ENCODE measurements around the gene ROBO2.

ROBO2 gene

GRCh38 chr3:77426531-77426930 lies 386.6 kb downstream of the ROBO2 start:
- DNase-seq: no peak

DNA sequence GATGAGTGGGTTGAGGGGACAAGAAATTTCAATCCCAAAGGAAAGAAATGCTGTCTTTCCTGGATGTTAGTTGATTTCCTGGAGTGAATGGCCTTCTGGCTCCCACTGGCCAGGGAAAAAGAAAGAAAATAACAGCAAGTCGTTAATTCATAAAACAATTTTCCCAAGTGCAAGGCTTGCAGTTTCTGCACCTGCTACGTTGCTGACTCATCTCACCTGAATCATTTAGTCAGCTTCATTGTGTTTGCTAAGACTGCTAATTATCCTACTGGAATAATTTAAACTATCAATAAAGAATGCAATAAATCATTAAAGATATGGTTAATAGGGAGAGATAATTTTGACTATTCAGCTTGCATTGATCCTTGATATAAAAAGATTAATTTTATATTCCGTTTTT lies 387.6 kb downstream of the ROBO2 start:
- DNase-seq: peak in 2 of 3 experiments; percentile 42 to 83

DNA sequence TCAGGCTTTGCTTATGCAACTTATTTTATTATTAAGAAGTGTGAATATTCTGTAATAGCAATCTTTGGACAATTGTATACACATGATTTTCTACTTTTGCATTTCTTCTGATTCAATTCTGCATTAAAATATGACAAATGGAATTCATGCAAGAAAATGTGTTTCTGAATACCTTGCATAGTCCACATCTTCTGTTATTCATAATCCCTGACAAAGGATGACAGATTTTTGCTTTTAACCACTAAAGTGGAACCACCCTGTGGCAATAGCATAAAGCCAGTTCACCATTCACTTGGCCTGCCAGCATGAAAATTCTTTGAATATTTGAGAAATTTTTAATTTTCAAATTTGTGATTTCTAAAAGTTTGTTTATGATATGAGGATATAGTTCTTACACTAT lies 397.0 kb downstream of the ROBO2 start:
- no peak for DNase-seq

GRCh38 chr3:77446084-77446483 lies 406.2 kb downstream of the ROBO2 start:
- DNase-seq: no peak

DNA sequence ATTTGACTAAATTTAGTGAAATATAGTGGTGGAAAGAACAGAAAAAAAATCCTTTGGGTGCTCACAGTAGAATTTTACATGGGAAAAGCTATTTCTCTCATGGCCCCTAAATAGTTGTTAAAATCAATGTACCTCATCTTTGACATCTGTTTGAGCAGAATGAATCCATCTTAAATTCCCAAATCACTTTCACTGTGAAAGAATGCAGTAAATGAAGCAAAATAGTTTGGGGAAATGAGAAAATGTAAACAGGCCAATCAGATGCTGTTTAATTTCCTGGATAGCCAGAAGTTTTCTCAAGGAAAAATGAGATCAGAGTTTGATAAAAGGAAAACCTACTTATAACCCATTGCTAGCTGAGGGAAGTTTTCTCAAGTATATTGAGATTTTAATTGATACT lies 406.9 kb downstream of the ROBO2 start:
- no peak for DNase-seq

GRCh38 chr3:77449459-77450350 lies 409.8 kb downstream of the ROBO2 start:
- DNase-seq: no peak

GRCh38 chr3:77456431-77456830 lies 416.5 kb downstream of the ROBO2 start:
- DNase-seq: no peak

GRCh38 chr3:77456906-77457305 lies 417.0 kb downstream of the ROBO2 start:
- DNase-seq: peak in 1 of 3 experiments; percentile 5

DNA sequence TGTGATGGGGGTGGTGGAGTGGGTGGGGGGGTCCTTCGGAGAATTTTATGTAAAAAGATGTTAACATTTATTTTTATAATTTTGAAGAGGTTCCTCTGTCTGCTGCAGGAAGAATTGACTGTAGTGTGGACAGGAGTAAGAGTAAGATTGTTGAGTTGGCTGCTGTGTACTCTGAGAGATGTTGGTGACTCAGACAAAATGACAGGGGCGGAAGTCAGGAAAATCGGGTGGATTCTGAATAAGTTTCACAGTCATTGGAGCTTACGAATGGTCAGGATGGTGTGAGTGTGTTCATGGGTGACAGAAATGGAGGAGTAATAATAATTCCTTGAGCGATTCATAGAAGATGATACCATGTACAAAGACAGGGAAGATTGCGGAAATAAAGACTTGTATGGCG lies 420.0 kb downstream of the ROBO2 start:
- DNase-seq: no peak

DNA sequence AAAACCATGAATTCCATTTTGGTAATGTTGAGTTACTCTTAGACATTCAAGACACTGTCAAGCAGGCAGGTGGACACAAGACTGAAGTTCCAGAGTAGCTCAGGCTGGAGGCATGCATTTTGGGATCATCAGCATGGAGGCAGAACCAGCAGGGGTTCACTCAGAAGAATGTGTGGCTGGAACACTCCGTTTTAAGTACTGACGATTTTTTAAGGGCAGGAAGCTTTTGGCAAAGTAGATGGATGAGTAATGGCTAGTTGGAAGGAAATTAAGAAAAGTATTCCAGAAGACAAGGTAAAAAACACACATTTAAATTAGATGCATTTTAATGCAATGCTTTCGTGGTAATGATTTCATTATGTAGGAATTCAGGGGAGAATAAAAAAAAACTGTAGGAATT lies 420.4 kb downstream of the ROBO2 start:
- DNase-seq: no peak

DNA sequence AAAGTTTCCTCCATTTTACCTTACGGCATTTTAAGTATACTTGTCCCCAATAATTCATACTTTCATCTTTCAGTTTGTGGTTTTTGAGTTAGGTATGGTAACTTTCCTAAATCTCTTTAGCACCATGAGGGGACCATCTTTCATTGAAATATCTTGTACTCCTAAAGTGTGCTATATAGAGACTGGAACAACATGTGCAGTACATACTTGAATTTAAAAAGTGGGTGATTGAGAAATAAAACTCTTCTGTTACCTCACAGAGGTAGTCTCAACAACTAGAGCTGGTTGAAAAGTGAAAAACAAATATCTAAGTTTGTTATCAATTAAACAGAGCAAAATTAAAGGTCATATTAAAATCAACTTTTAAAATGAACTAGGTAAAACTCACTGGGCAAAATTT lies 423.1 kb downstream of the ROBO2 start:
- no peak for DNase-seq

DNA sequence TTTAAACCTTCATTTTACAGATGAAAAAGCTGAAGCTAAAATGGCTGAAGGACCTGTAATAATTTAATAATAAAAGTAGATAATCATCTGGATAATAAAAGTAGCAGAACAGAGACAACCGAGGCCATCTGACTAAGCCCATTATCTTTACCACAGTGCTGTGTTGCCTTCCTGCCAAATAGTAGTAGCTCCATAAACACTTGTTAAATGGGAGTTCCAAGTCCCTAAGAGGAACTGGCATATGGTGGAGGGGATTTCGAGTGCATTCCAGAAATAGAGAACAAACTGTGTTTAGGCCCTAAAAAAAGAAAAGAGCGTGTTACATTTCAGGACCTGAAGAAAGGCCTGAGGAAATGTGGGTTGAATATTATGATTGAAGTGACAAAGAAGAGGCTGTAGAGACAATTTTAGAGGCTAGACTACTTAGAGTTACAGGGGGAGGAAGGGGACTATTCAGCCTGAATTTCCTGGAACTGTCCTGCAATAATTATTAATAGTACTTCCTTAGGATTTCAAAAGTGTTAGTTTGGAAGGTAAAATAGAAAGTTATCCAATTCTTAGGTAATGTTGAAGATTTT lies 424.3 kb downstream of the ROBO2 start:
- DNase-seq: no peak

DNA sequence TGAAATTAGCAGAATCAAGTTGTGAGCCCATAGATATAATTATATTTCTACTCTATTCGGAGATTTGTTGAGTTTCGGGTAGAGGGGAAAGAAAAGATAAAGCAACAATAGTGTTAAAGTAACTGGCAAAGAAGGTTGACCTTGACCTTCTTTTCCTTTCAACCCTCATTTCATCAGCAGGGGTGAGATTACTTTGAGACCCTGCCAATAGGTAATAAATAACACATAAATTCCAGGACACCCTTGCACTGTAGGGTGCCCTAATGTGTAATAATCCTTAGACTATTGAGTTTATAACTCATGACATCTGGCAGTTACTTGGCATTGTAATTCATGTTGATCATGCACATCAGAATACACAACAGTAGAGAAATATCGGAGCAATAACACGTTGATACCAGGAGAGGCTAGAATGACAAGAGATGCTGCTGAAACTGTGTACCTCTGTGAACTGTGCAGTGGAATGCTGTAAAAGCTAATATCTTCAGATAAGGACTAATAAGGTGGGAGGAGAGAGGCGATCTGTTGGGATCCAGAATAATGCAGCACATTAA lies 426.7 kb downstream of the ROBO2 start:
- no peak for DNase-seq

- no peak for DNase-seq
Observed at GRCh38 chr3:77467702-77468625, 428.1 kb downstream of the ROBO2 start.

- DNase-seq: no peak
Observed at GRCh38 chr3:77468626-77469020, 428.7 kb downstream of the ROBO2 start.

DNA sequence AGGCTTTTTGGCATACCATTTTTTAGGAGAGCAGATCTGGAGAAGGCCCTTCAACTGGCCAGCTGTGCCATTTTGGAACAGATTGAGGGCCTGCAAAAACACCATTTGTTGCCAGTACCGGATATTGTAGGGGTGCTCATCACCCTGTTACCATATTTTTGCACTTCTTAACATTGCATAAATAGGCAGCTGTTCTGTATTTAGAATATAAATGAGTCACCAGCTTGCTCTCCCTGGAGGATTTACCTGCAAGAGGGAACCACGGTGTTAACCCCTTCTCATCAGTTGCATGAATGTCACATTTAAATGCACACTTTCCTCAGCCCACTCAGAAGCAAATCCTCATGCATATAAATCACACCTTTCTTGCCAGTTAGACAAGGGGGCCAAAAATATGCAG lies 435.6 kb downstream of the ROBO2 start:
- no peak for DNase-seq

DNA sequence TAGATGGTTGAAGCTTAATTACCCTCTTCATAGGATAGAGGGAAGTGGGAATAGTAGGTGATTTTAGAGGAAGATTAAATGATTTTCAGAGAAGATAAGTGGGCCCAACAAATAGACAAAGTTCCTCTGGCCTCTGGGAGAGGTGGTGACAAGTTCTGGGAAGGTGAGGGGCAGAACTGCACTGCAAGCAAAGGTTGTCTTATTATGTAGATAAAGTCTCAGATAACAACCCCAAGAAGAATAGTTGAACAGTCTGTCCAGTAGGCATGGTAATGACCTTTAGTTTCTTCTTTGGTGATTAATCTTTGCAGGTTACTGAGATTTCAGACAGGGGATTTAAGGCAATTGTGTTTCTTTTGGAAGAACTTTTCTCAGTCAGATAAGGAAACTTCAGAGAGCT lies 439.1 kb downstream of the ROBO2 start:
- no peak for DNase-seq

- peak in 2 of 3 experiments; percentile 20 to 69 for DNase-seq
Observed at GRCh38 chr3:77489216-77489615, 449.3 kb downstream of the ROBO2 start.

- DNase-seq: no peak
Observed at GRCh38 chr3:77491961-77492360, 452.1 kb downstream of the ROBO2 start.

GRCh38 chr3:77500721-77501120 lies 460.8 kb downstream of the ROBO2 start:
- DNase-seq: peak in 1 of 3 experiments; percentile 1

DNA sequence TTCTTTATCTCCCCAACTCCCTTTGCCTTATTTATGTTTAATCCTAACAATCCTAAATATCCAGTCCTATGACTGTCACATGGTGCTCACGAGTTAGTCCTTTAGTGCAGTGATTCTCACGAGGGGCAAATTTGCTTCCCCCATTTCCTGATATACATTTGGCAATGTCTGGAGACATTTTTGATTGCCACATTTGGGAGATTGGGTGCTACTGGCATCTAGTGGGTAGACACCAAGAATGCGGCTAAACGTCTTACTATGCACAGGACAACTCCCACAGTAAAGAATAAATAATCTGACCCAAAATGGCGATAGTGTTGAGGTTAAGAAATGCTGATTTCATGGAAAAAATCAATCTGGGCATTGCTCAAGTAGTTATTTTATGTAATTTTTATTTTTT lies 466.5 kb downstream of the ROBO2 start:
- DNase-seq: no peak

- peak; percentile 20 to 70 (median 29) for DNase-seq
Observed at GRCh38 chr3:77513542-77513941, 473.6 kb downstream of the ROBO2 start.

- DNase-seq: no peak
Observed at GRCh38 chr3:77514766-77515165, 474.9 kb downstream of the ROBO2 start.

Data from NCI-H1417 (cell line).